HG03025 (cell line): ENCODE measurements around the gene SAMD13.

Experiments
- ATAC-seq: cut with Tn5 transposase; IDR thresholded peaks from one replicate; pipeline ENCODE4 v1.9.1; 2021; ENCODE audit warnings: mild to moderate bottlenecking, moderate library complexity; ENCODE audit not compliant: unreplicated experiment, low FRiP score

The SAMD13 gene

DNA sequence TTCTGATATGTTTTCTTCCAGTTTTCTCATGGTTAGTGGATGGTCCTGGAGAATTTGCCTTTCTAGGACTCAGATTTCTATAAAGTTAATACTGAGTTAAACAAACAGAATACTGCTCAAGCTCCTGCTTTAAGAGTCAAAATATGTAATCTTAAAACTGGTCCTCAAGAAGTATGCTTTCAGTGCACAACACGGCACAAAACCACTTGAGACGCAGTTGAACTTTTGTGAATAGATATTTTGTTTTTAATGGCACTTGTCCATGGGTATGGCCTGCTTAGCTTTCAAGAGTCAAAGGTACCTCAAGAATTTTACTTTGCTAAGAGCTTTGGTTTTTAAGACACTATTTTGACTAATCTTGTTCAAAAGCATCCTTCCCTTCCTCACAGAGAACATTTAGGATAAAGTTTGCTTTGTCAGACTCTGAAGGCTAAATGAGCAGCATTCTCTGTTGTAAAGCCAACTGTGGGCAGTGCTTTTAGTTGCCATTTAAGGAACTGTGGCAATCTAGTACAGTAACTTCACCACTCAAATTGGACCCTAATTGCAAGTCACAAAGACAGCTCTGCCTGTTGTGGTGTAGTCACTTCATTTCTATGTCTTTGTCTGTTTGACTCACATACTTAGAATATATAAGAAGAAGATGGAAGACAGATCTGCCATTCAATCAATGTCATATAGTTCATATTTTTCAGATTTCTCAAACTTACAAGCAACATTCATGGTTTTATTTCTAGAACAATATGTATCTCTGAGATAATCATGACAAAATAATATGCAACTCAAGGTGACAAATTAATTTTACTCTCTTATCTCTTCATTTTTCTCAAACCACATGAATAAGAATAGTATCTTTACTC lies 28.8 kb downstream of the SAMD13 start:
- ATAC-seq, result no peak

DNA sequence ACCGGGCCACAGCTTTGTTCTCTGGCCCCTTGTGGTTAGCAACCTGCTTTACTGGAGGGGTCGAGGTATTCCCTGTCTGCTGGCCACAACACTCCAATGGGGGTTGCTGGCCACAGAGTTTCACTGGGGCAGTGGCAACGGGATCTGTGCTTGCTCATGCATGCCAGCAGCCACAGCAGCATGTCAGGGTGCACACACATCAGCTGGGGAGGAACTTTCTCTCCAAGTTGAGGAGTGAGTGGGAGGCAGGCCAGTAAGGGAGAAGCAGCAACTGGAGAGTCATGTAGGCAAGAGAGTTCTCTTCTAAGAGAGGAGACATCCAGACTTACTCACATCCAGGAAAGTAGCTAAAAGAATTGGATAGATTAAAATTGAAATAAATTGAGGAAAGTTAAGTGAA lies 38.0 kb downstream of the SAMD13 start:
- no peak for ATAC-seq

GRCh38 chr1:84344286-84344685 lies 42.8 kb downstream of the SAMD13 start:
- no peak for ATAC-seq

DNA sequence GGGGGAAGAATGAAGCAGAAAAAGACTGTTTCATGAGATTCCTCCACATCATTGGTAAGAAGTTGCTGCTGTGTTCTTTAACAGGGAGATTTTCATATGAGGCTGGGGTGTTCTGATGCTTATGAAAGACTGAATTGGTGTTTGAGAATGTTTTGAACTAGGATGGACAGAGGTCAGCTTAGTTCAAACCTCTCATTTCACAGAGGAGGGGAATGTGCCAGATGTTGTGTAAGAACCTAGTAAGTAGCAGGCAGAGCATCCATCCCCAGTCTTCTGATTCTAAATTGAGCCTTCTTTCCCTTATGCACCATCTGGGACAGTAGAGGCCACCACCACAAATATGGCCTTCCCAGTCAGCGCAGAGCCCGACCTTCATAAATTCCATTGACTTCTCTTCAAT lies 43.7 kb downstream of the SAMD13 start:
- no peak for ATAC-seq

- ATAC-seq, result no peak
Observed at GRCh38 chr1:84347271-84347931, 45.9 kb downstream of the SAMD13 start.

DNA sequence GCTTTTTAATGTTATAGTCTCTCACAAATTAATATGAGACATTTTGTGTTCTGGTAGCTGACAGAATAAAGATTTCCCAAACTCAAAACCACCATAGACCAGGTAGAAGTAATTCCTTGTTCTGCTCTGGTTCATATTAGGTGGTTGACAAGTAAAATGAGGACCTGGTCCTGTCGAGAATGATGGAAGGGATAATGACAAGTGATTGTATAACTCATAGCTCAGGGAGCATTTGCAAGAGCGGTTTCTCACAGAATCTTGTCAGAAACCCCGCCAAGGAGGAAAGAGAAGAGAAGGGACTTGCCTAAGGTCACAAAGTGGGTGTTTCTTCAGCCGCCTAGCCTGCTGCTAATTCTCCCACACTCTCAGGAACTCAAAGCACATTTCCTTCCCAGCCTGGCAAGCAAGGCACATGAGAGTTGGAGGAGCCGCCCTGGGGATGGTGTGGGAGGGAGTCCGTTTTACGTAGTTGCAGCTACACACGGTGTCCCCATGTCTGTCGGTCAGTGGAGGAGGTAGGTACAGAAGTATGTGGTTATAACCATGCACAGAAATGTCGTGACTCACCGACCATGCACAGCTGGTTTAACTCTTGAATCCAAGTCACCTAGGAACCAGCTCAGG lies 46.5 kb downstream of the SAMD13 start:
- no peak for ATAC-seq

DNA sequence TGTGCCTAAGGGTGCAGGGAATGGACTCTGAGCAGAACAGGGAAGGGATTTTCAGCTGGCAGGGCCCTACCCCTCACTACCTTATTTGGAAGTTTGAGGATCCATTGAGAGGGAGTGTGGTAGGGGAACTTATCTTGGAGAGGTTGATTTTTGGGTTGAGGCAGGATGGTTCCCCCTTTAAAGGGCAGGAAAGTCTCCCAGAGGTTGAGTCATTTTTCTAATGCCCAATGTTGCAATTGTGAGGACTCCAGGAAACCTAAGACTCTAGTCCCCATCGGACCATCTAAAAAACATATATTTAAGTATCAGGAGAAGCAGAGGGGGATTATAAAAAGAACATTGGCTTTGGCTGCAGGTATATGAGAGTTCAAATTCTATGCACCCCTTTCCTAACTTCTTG lies 47.3 kb downstream of the SAMD13 start:
- ATAC-seq, result no peak

DNA sequence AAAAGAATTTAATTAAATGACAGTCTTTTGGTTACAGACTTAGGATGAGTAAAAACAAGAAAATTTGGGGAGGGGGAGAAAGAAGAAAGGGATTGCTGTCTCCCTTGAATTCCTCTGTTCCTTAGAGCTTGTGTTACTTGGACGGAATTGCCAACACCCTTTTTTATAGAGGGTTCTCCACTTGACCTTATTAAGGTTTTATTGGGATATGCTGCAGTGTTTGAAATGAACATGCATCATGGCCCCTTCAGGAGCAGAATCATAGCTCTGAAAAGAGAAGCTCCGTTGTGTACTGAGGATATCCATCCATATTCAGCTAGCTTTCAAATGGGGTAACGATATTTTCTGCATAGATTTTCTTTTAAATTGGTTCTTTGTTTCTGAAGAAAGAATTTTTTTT lies 48.6 kb downstream of the SAMD13 start:
- no peak for ATAC-seq

DNA sequence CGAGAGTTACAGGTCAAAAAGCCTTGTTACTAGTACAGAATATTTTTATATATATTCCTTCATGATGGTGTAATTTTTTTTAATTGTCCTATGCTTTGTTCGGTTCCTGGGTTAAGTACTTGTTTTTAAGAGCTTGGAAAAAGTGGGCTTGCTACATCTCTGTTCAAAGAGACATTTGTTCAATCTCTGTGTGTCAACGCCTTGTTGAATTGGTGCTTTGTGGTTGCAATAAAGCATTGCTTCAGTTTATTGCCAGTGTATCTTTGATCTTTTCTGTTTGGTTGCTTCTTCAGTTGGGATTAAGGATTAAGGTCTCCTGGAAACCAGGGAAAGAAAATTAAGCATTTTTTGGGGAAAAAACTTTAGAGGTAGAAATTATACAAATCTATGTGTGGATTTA lies 49.0 kb downstream of the SAMD13 start:
- no peak for ATAC-seq

DNA sequence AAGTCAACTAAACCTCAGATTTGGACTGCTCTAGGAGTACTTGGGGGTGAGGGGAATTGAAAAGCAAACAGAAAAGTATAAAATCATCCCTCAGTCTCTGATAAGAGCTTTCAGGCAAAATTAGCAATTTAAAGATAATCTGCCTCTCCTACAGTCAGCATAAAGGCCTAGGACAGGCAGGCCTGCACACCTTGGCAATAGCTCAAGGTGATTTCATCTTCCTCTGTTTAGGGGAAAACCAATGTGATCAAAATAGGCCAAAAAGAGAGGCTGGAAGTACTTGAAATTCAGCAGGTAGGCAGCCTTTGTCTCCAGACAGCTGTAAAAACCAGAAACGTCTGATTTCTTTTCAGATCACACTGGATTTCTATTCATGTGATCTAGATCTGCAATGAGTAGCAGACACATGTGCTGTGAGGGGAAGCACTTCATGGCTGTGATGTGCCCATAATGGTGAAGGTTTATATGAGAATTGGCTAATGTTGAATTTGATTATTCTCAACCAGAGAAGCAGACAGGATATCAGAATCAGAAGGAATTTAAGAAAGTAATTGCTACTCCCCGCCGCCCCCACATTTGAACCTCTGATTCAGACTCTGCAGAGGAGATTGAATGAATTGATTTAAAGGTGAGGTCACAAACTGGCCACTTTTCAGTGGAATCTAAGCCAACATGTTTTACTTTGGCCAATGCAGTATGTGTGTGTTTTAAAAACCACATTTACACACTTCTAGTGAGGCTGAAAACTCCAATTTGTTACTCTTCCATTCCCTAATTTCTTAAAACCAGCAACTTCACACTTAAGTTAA lies 51.0 kb downstream of the SAMD13 start:
- ATAC-seq, result no peak

DNA sequence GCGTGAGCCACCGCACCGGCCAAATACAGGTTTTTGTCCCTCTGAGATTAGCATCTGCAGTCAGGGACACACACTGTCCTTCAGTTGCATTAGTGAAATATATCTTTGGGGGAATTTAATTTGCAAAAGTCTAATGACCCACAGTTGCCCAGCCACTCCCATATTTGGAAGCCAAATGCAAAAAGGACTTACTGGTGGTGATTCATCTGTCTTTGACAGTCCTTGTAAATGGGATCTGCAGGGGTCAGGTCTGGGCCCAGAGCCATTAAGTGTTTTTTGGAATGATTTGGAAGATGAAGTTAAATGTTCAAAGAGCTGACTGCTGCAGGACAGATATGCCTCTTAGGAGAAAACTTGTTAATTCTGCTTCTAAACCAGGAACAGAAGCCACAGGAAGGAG lies 52.2 kb downstream of the SAMD13 start:
- no peak for ATAC-seq

DNA sequence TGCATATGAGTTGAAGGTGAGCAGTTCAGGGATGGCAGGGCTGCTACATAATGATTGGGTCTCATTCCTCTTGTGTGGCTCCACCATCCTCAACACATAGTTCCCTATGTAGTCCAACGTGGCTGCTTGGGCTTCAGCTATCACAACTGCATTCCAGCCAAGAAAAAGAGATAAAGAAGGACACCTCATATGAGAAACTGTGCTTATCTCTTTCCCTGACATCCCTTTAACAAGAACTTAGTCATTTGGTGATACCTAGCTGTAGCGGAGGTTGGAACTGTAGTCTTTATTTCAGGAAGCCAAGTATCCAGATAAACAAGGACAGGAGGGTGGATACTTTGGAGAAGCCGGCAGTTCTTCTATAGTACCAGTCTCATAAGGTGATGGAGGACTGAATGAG lies 54.0 kb downstream of the SAMD13 start:
- no peak for ATAC-seq

- no peak for ATAC-seq
Observed at GRCh38 chr1:84356881-84357280, 55.4 kb downstream of the SAMD13 start.

DNA sequence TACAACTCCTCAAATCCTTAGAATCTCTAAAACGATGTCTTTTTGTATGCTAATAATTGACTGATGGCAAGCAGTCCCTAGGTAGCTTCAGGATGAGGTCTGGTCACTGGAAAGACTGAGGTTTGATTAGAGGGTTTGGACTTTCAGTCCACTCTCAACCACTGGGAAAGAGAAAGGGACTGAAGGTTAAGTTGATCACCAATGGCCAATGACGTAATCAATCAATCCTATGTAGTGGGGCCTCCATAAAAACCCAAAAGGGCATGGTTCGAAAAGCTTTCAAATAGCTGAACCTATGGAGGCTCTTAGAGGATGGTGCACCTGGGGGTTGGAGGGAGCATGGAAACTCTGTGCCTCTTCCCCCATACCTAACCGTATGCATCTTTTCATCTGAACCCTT lies 57.2 kb downstream of the SAMD13 start:
- no peak for ATAC-seq

- ATAC-seq, result no peak
Observed at GRCh38 chr1:84360316-84360715, 58.8 kb downstream of the SAMD13 start.

DNA sequence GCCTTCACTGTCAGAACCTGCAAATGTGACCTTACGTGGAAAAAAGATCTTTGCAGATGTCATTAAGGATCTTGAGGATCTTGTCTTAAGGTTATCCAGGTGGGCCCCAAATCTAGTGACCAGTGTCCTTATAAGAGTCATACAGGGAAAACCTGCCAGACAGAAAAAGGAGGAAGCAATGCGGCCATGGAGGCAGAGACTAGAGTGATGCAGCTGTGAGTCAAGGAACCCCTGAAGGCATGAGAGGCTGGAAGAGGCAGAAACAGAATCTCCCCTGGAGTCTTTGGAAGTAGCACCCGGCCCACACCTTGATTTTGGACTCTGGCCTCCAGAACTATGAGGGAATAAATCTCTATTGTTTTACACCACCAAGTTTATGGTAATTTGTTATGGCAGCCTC lies 60.3 kb downstream of the SAMD13 start:
- no peak for ATAC-seq

DNA sequence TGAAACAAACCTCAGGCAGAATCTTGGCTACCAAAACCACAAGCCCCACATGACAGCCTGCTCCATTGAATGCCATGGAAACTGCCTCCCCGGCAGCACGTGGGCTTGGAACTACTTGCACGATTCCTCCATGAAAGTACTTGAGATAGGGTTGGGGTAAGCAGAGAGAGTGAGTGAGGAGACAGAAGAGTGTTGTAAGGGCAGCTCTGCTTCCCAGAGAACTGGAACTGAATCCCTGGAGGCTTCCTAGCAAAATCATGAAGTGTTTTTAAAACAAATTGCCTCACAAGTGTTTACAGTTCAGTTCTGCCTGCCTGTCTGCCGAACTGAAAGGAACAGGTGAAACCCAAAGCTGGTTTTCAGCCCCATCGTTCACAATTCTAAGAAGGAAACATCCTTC lies 61.5 kb downstream of the SAMD13 start:
- ATAC-seq, result no peak

- no peak for ATAC-seq
Observed at GRCh38 chr1:84363622-84364021, 62.1 kb downstream of the SAMD13 start.

GRCh38 chr1:84365225-84366221 lies 64.0 kb downstream of the SAMD13 start:
- ATAC-seq, result no peak

- ATAC-seq, result no peak
Observed at GRCh38 chr1:84366786-84367185, 65.3 kb downstream of the SAMD13 start.
